KMS-11 (cell line): ENCODE results near the gene SCYGR4.

ENCODE experiments used
- H2AFZ ChIP-seq: fragments of 200-600 bp; sonication (generic); 2 replicates; pipeline ENCODE4 v1.6.1; 2016; ENCODE audit warnings: antibody characterized with exemption, mixed run types, low read depth
- H3K27ac ChIP-seq: fragments of 200-600 bp; sonication (generic); 2 replicates; pipeline ENCODE4 v1.6.1; 2016; ENCODE audit warnings: mild to moderate bottlenecking, mixed run types
- H3K27me3 ChIP-seq: fragments of 200-600 bp; sonication (generic); 2 replicates; pipeline ENCODE4 v1.6.1; 2017; ENCODE audit warnings: mild to moderate bottlenecking, low read depth, mixed run types, moderate library complexity; ENCODE audit not compliant: insufficient read depth
- H3K36me3 ChIP-seq: fragments of 200-600 bp; sonication (generic); 2 replicates; pipeline ENCODE4 v1.6.1; 2017; ENCODE audit warnings: mild to moderate bottlenecking, mixed run types; ENCODE audit not compliant: insufficient read depth
- H3K4me1 ChIP-seq: fragments of 200-600 bp; sonication (generic); 2 replicates; pipeline ENCODE4 v1.6.1; 2016; ENCODE audit warnings: mild to moderate bottlenecking, low read depth, mixed run types; ENCODE audit not compliant: poor library complexity, severe bottlenecking
- H3K4me2 ChIP-seq: fragments of 200-600 bp; sonication (generic); 2 replicates; pipeline ENCODE4 v1.7.0; 2016; ENCODE audit warnings: mild to moderate bottlenecking, mixed run types
- H3K4me3 ChIP-seq: fragments of 200-600 bp; sonication (generic); IDR thresholded peaks from 2 replicates; pipeline ENCODE4 v1.6.1; 2017; ENCODE audit warnings: low read depth, low read length, mixed read lengths; ENCODE audit not compliant: insufficient read depth
- H3K79me2 ChIP-seq: fragments of 200-600 bp; sonication (generic); 2 replicates; pipeline ENCODE4 v1.6.1; 2016; ENCODE audit warnings: low read depth, mixed run types; ENCODE audit not compliant: insufficient read depth
- H3K9ac ChIP-seq: fragments of 200-600 bp; sonication (generic); 2 replicates; pipeline ENCODE4 v1.6.1; 2016; ENCODE audit warnings: mild to moderate bottlenecking, mixed run types
- H4K20me1 ChIP-seq: fragments of 200-600 bp; sonication (generic); 2 replicates; pipeline ENCODE4 v1.6.1; 2016; ENCODE audit warnings: mild to moderate bottlenecking, mixed run types; ENCODE audit not compliant: insufficient read depth
- TF ChIP-seq, protein P1 (sequence below): fragments of 200-600 bp; sonication (generic); conservative IDR thresholded peaks from 2 replicates; pipeline ENCODE4 v1.6.1; 2017; ENCODE audit warnings: low read depth, mild to moderate bottlenecking, antibody characterized with exemption, low read length, moderate library complexity, mixed read lengths

Gene SCYGR4

GRCh38 chr2:227643990-227644551, 26.8 kb downstream of the SCYGR4 start:
- no peak overlapping the region for H3K4me2 ChIP-seq
- no peaks in the 10 kb centered on the region for H4K20me1 ChIP-seq
- no peaks in the 10 kb centered on the region for H3K27me3 ChIP-seq
- H3K27ac ChIP-seq, result no peak overlapping the region
- H2AFZ ChIP-seq, result no peak overlapping the region
- no peaks in the 10 kb centered on the region for H3K36me3 ChIP-seq
- TF ChIP-seq, protein P1, sequence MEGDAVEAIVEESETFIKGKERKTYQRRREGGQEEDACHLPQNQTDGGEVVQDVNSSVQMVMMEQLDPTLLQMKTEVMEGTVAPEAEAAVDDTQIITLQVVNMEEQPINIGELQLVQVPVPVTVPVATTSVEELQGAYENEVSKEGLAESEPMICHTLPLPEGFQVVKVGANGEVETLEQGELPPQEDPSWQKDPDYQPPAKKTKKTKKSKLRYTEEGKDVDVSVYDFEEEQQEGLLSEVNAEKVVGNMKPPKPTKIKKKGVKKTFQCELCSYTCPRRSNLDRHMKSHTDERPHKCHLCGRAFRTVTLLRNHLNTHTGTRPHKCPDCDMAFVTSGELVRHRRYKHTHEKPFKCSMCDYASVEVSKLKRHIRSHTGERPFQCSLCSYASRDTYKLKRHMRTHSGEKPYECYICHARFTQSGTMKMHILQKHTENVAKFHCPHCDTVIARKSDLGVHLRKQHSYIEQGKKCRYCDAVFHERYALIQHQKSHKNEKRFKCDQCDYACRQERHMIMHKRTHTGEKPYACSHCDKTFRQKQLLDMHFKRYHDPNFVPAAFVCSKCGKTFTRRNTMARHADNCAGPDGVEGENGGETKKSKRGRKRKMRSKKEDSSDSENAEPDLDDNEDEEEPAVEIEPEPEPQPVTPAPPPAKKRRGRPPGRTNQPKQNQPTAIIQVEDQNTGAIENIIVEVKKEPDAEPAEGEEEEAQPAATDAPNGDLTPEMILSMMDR, result no peak
- no peaks in the 10 kb centered on the region for H3K4me1 ChIP-seq
- H3K9ac ChIP-seq, result no peak overlapping the region
- no peaks in the 10 kb centered on the region for H3K79me2 ChIP-seq
- no peak overlapping the region for H3K4me3 ChIP-seq

DNA sequence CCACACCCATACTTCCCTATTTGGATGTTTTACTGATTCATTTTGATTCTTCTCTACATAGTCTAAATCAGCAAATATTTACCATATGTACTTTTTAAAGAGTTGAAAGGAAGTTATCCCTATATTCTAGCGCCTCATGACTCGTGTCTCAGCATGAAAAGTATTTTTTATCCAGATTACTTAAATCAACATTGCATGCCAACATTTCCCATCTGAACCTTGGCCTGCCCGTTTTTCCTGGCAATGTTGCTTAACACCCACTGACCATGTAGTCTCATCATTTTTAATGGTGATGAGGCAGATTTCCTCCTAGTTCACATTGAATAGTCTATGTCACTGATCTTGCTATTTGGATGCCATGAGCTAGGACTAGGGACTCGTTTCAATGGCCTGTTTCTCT, 36.1 kb downstream of the SCYGR4 start:
- Histone ChIP-seq H3K9ac (no peak overlapping the region), H3K79me2 (no peaks in the 10 kb centered on the region), H3K36me3 (no peaks in the 10 kb centered on the region), H3K4me1 (peaks cover 10% of the 10 kb centered on the region), H3K27ac (no peak overlapping the region), H4K20me1 (no peaks in the 10 kb centered on the region), H2AFZ (no peak overlapping the region), H3K4me2 (no peak overlapping the region), H3K4me3 (no peak overlapping the region), H3K27me3 (no peaks in the 10 kb centered on the region)
- TF ChIP-seq, protein P1, result no peak

DNA sequence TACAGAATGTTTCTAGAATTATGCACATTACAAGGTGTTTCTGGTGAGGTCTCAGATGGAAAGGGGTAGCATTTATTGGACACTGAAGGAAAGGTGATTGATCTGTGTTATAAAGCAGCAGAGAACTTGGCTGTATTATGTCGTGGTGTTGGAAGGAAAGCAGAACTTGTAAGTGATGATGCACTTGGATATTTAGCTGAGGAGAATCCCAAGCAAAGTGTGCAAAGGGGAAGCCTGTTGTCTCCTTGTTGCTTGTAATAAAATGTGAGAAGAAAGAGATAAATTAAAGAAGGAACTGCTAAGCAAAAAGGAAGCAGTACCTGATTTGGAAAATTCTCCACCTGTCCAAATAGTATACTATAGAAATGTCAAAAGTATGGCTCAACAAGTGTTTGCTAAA, 37.1 kb downstream of the SCYGR4 start:
- H4K20me1 ChIP-seq, result no peaks in the 10 kb centered on the region
- no peak overlapping the region for H3K4me2 ChIP-seq
- no peaks in the 10 kb centered on the region for H3K79me2 ChIP-seq
- no peak overlapping the region for H2AFZ ChIP-seq
- no peak overlapping the region for H3K27ac ChIP-seq
- H3K4me3 ChIP-seq, result no peak overlapping the region
- peaks cover 10% of the 10 kb centered on the region for H3K4me1 ChIP-seq
- no peaks in the 10 kb centered on the region for H3K36me3 ChIP-seq
- no peaks in the 10 kb centered on the region for H3K27me3 ChIP-seq
- TF ChIP-seq, protein P1, result no peak
- H3K9ac ChIP-seq, result no peak overlapping the region

- no peak overlapping the region for H3K4me3 ChIP-seq
- H3K4me2 ChIP-seq, result no peak overlapping the region
- TF ChIP-seq, protein P1, result no peak
- peaks cover 10% of the 10 kb centered on the region for H3K4me1 ChIP-seq
- H3K36me3 ChIP-seq, result no peaks in the 10 kb centered on the region
- H4K20me1 ChIP-seq, result no peaks in the 10 kb centered on the region
- H3K79me2 ChIP-seq, result no peaks in the 10 kb centered on the region
- no peaks in the 10 kb centered on the region for H3K27me3 ChIP-seq
- no peak overlapping the region for H3K9ac ChIP-seq
- no peak overlapping the region for H3K27ac ChIP-seq
- H2AFZ ChIP-seq, result no peak overlapping the region
Measured at GRCh38 chr2:227655454-227655853, 38.2 kb downstream of the SCYGR4 start.
